Activated naive CD8-positive, alpha-beta T cell (primary cell): ENCODE results near the gene CIC.
"Not testable (repeated sequence)": the region's sequence is repeated elsewhere in the genome, so short reads cannot be mapped to it uniquely, and the experiment has no call there.

ENCODE experiments used
- H3K27ac Mint-ChIP-seq: one replicate; pipeline ENCODE4 v1.8.0; 2021; ENCODE audit warnings: mixed read lengths
- H3K27me3 Mint-ChIP-seq: one replicate; pipeline ENCODE4 v1.8.0; 2021; ENCODE audit warnings: mixed read lengths
- H3K36me3 Mint-ChIP-seq: one replicate; pipeline ENCODE4 v1.8.0; 2021; ENCODE audit warnings: mixed read lengths
- H3K4me1 Mint-ChIP-seq: one replicate; pipeline ENCODE4 v1.8.0; 2021; ENCODE audit warnings: low read depth, mixed read lengths
- H3K4me3 Mint-ChIP-seq: one replicate; pipeline ENCODE4 v1.8.0; 2021; ENCODE audit warnings: mild to moderate bottlenecking, mixed read lengths
- H3K9me3 Mint-ChIP-seq: one replicate; pipeline ENCODE4 v1.8.0; 2021; ENCODE audit warnings: low read depth, mixed read lengths

The CIC gene

GRCh38 chr19:42249149-42249750 lies 19.8 kb upstream of the CIC start:
- Mint-ChIP-seq H3K27ac (peak overlapping the region; percentile 16), H3K4me3 (no peak overlapping the region), H3K36me3 (no peaks in the 10 kb centered on the region), H3K4me1 (peaks cover 34% of the 10 kb centered on the region), H3K27me3 (no peaks in the 10 kb centered on the region), H3K9me3 (no peaks in the 10 kb centered on the region)

DNA sequence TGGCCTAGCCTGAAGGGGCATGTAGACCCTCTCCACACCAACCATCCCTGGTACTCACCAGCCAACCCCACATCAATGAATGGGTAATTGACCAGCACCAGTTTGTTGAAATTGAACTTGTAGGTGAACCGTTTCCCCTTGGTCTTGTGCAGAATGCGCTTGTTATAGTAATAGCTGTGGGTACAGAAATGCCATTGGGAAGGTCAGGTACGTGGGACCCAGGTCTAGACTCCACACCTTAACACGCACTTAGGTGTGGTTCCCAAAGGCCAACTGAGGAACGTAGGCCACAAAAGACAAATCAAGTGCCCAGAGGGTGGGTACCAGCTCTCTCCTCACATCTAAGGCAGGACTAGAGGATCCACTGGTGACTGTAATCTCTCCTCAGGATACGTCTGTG lies 19.3 kb upstream of the CIC start:
- peaks cover 32% of the 10 kb centered on the region for H3K4me1 Mint-ChIP-seq
- H3K9me3 Mint-ChIP-seq: no peaks in the 10 kb centered on the region
- H3K36me3 Mint-ChIP-seq: no peaks in the 10 kb centered on the region
- peak overlapping the region; percentile 30 for H3K4me3 Mint-ChIP-seq
- no peaks in the 10 kb centered on the region for H3K27me3 Mint-ChIP-seq
- peak overlapping the region; percentile 50 for H3K27ac Mint-ChIP-seq

- Mint-ChIP-seq H3K27me3 (no peaks in the 10 kb centered on the region), H3K36me3 (no peaks in the 10 kb centered on the region), H3K9me3 (no peaks in the 10 kb centered on the region), H3K4me1 (peaks cover 28% of the 10 kb centered on the region), H3K4me3 (peak overlapping the region; percentile 40), H3K27ac (peak overlapping the region; percentile 54)
Observed at GRCh38 chr19:42250183-42250665, 18.8 kb upstream of the CIC start.

DNA sequence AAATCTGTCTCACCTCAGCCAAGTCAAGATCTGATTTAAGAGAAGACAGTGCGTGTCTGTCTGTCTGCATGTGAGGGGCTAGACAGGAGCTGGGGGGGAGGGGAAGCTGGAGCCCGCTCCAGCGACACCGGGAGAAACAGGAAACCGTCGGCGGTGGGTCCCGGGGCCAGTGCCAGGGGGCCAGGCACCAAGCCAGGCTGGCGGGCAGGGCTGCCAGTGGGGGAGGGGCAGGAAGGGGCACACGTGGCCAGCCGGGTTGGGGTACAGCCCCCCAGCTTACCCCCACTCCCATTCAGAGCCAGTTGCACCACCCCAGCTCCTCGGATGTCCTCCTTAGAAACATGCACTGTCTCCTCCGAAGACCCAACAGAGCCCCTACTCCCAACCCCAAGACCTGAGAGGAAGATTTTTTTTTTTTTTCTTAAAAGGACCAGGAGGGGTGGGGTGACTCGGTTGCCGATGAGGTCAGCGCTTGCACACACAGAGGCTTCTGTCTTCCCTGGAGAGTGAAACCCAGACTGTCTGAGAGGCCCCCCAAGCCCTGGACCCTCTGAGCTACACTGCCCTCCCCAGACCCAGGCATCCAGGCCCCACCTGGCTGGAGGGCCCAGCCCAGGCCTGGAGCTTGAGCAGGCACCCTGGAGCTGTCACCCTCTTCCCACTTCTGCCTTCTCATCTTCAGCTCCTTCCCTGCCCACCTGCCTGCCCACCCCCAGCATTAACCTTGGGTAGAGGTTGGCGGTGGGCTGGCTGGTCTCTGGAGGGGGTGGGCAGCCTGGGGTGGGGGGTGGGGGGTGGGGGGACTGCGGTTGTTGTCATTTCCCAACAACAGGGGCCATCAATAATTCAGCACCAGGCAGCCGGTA lies 18.2 kb upstream of the CIC start:
- peak overlapping the region; percentile 54 for H3K27ac Mint-ChIP-seq
- peak overlapping the region; percentile 64 for H3K4me3 Mint-ChIP-seq
- no peaks in the 10 kb centered on the region for H3K27me3 Mint-ChIP-seq
- peaks cover 27% of the 10 kb centered on the region for H3K4me1 Mint-ChIP-seq
- H3K36me3 Mint-ChIP-seq: no peaks in the 10 kb centered on the region
- no peaks in the 10 kb centered on the region for H3K9me3 Mint-ChIP-seq

DNA sequence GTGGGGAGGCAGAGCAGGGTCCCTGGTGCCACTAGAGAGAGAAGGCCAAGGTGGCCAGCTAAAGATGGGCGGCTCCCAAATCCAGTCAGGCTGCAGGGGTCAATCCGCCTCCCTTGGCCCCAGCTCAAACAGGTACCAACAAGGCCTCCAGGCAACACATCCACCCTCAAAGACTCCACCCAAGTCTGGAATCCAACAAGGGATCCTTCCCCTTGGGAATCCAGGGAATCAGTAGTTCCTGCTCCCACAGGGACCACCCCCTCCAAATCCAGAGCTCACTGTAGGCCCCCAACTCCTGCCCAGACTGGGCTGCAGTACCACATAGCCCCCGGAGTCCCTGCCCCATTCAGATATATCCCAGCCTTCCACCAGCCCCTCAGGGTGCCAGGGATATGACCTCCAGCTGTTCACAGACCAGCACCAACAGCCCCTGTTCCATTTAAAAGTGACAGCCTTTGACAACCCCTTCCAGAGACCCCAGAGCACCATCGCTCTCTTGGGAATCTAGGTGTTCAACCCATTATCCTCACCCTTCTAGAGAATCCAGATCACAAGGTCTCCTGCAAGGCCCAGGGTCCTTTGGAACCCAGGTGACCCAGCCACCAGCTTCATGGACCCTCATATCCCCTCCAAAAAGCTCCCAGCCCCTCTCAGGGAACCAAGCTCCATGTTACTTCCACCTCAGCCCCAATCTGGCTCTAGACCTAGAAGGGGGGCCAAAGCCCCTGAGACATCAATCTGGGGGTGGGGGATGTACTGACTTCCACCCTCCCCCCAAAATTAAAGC lies 17.3 kb upstream of the CIC start:
- H3K27ac Mint-ChIP-seq: peak overlapping the region; percentile 98
- H3K9me3 Mint-ChIP-seq: no peaks in the 10 kb centered on the region
- peak overlapping the region; percentile 98 for H3K4me3 Mint-ChIP-seq
- H3K27me3 Mint-ChIP-seq: no peaks in the 10 kb centered on the region
- H3K4me1 Mint-ChIP-seq: peaks cover 23% of the 10 kb centered on the region
- H3K36me3 Mint-ChIP-seq: no peaks in the 10 kb centered on the region

GRCh38 chr19:42252365-42253244 lies 16.4 kb upstream of the CIC start:
- Mint-ChIP-seq H3K4me3 (peak overlapping the region; percentile 98), H3K27me3 (no peaks in the 10 kb centered on the region), H3K36me3 (no peaks in the 10 kb centered on the region), H3K9me3 (no peaks in the 10 kb centered on the region), H3K4me1 (peaks cover 20% of the 10 kb centered on the region), H3K27ac (peak overlapping the region; percentile 98)

DNA sequence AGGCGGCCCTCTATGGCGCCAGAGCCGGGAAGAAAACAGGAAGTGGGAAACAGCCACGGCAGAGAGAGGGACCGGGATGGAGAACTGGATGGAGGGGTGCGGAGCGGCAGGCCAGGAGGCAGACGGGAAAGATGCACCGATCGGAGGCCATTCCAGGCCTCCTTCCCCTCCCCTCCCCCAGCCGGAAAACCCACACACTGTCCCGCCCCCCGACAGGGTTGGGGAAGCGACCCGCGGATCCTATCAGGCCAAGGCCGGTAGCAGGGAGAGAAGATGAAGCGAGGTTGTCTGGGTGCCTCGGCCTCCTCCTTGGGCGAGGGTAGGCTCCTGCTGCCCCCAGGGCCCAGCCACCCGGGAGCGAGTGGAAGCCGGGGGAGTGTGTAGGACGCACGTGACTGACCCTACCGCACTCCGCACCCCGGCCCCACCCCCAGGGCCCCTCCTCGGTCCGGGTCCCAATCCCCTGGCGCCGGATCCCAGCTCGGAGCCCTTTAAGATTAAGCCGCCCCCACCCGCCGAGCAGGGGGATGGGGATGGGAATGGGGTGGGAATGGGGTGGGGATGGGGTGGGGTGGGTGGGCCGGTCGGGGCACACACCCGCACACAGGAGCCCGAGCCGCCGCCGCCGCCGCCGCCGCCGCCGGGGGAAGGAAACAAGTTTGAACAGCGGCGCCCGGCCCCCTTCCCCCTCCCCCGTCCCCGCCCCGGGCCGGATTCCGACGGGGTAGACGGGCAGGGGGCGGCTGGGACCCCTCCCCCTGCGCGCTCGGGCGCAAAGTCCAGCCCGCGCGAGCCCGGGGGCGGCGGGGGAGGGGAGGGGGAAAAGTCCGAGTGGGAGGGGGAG lies 15.6 kb upstream of the CIC start:
- Mint-ChIP-seq H3K27me3 (no peaks in the 10 kb centered on the region), H3K4me3 (peak overlapping the region; percentile 98), H3K9me3 (no peaks in the 10 kb centered on the region), H3K36me3 (no peaks in the 10 kb centered on the region), H3K4me1 (peaks cover 20% of the 10 kb centered on the region), H3K27ac (peak overlapping the region; percentile 98)

DNA sequence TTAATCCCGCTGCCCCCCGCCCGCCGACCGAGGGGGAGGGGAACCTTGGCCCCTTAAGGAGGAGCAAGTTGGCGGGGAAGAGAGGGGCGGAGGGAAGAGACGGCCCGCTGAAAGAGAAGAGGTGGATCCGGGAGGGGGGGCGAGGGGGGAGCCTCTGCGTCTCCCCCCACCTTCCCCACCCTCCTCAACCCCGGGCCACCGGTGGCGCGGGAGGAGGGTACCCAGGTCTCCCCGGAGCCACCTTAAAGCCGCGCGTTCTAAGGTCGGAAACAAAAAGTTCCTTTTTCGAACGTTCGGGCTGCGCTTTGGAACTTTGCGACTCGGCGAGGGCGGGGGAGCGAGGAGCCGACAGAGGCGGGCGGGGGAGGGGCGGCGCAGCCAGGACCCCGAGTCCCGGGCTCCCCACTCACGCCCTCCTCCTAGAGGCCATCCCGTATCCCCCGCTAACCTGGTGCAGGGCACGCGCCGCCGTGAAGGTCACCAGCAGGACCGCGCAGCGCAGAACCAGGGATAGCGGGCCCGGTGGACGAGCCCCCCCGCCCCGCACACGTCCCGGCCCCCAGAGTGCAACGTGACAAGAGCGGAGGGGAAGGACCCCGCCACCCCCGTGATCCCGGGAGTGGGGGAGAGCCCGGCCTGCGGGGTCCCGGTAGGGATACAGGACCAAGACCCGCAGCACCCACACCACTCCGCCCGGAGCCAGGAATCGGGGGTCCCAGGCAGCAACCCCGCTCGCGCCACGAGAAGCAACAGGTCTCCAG lies 14.8 kb upstream of the CIC start:
- Mint-ChIP-seq H3K27me3 (no peaks in the 10 kb centered on the region), H3K4me3 (peak overlapping the region; percentile 84), H3K4me1 (peaks cover 20% of the 10 kb centered on the region), H3K27ac (peak overlapping the region; percentile 16), H3K36me3 (no peaks in the 10 kb centered on the region), H3K9me3 (no peaks in the 10 kb centered on the region)

GRCh38 chr19:42254850-42255765 lies 13.9 kb upstream of the CIC start, which contains the start of gene ERF:
Gene ERF (minus strand): TSS chr19:42255128. CDS start chr19:42254999, 129 bp downstream.
- peak within 1 kb of the TSS; percentile 84 for H3K4me3 Mint-ChIP-seq
- peaks cover 17% of the 10 kb centered on the region for H3K4me1 Mint-ChIP-seq
- no peaks in the 10 kb centered on the region for H3K9me3 Mint-ChIP-seq

GRCh38 chr19:42255766-42256745 lies 13.0 kb upstream of the CIC start:
- Mint-ChIP-seq H3K4me3 (peak overlapping the region; percentile 84), H3K9me3 (no peaks in the 10 kb centered on the region), H3K36me3 (no peaks in the 10 kb centered on the region), H3K27ac (peak overlapping the region; percentile 64), H3K27me3 (no peaks in the 10 kb centered on the region), H3K4me1 (peaks cover 13% of the 10 kb centered on the region)

More at GRCh38 chr19:42254850-42255765, 13.9 kb upstream of the CIC start, which contains the start of gene ERF:
- H3K27ac Mint-ChIP-seq: peak within 1 kb of the TSS; percentile 68
- no peaks in the 10 kb centered on the region for H3K36me3 Mint-ChIP-seq
- no peaks in the 10 kb centered on the region for H3K27me3 Mint-ChIP-seq

DNA sequence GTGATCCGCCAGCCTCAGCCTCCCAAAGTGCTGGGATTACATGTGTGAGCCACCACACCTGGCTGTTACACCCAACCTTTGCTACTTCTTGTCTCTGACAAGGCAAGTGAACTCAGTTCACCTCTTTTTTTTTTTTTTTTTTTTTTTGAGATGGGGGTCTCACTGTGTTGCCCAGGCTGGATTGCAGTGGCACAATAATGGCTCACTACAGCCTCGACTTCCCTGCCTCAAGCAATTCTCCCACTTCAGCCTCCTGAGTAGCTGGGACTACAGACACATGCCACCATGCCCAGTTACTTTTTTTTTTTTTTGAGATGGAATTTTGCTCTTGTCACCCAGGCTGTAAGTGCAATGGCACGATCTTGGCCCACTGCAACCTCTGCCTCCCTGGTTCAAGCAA lies 11.2 kb upstream of the CIC start:
- not testable (repeated sequence) for H3K4me1 Mint-ChIP-seq, H3K27ac Mint-ChIP-seq, H3K27me3 Mint-ChIP-seq, H3K36me3 Mint-ChIP-seq, H3K9me3 Mint-ChIP-seq, H3K4me3 Mint-ChIP-seq
